K562 (cell line): ENCODE measurements around the gene NT5DC2. TPM values are rescaled to one million over a fixed set of nuclear protein-coding genes. Genes with fewer than 3 reads are reported as not detected.

Source experiments
- ATAC-seq: fragments of 200-7000 bp; cut with Tn5 transposase; 3 replicates; pipeline ENCODE4 v1.9.1; 2020; ENCODE audit warnings: moderate library complexity
- BruUV-seq: library from RNA; stranded (reverse); fragments of 400-500 nt; replicated peaks from 2 replicates; lab custom pipeline; 2021; lab: Mats Ljungman, UMichigan
- CTCF ChIA-PET: fragments of 300-600 bp; formaldehyde crosslinking; extraction: SDS; loops from one replicate; lab custom pipeline; 2021; ENCODE audit warnings: low intra/inter-chr PET ratio; lab: Yijun Ruan, JAX
- POLR2A ChIA-PET: fragments of 300-600, 350-650 bp; sonication (Branson Sonifier 250); formaldehyde crosslinking; extraction: SDS; loops from one replicate; lab custom pipeline; 2021; ENCODE audit warnings: antibody characterized with exemption, inconsistent platforms; lab: Yijun Ruan, JAX
- DNase-seq, 4 experiments: peaks; one replicate each; pipeline versions ENCODE4 v3.0.0 to v3.0.0-alpha.2; 2011 to 2018; ENCODE audit warnings: low spot score in 3 of 4, mixed read lengths in 3 of 4; ENCODE audit errors: extremely low read depth in 1 of 4
- FAIRE-seq: peaks from 2 replicates; lab custom pipeline; 2011; peaks lifted over from hg19 to GRCh38; lab: Jason Lieb, UNC
- H2AFZ ChIP-seq: 2 replicates; pipeline ENCODE4 v1.6.0; 2011; ENCODE audit warnings: low read depth, low read length, control low read depth, inconsistent platforms
- H3K27ac ChIP-seq: fragments of 200-600 bp; 3 replicates; pipeline ENCODE4 v1.8.0; 2011; ENCODE audit warnings: low read depth, mild to moderate bottlenecking, control low read depth, inconsistent platforms, low read length, moderate library complexity, mixed read lengths; ENCODE audit errors: extremely low read depth
- H3K27me3 ChIP-seq, 2 experiments: fragments of 300-600 bp in 1 of 2; 2 replicates in 1 of 2; 3 replicates in 1 of 2; pipeline versions ENCODE4 v1.6.0 to v1.8.0; 2011; ENCODE audit warnings: inconsistent platforms in 2 of 2, low read length in 2 of 2, mild to moderate bottlenecking in 1 of 2, mixed read lengths in 1 of 2, moderate library complexity in 1 of 2; ENCODE audit not compliant: control insufficient read depth in 2 of 2, insufficient read depth in 2 of 2
- H3K36me3 ChIP-seq: fragments of 300-600 bp; 3 replicates; pipeline ENCODE4 v1.8.0; 2011; ENCODE audit warnings: mild to moderate bottlenecking, low read length, inconsistent platforms; ENCODE audit not compliant: control insufficient read depth, insufficient read depth
- H3K4me1 ChIP-seq, 2 experiments: fragments of 200-600 bp in 1 of 2; replicated peaks in 1 of 2; 2 replicates in 1 of 2; 3 replicates in 1 of 2; pipeline versions ENCODE4 v1.5.1 to v1.8.0; 2011; ENCODE audit warnings: inconsistent platforms in 2 of 2, low read length in 2 of 2, mild to moderate bottlenecking in 1 of 2, mixed read lengths in 1 of 2, moderate library complexity in 1 of 2; ENCODE audit not compliant: control insufficient read depth in 2 of 2, insufficient read depth in 2 of 2
- H3K4me2 ChIP-seq: 2 replicates; pipeline ENCODE4 v1.6.1; 2011; ENCODE audit warnings: low read length, control low read depth, inconsistent platforms, mixed read lengths; ENCODE audit not compliant: insufficient read depth
- H3K4me3 ChIP-seq: fragments of 200-600 bp; sonication (generic), shearing (Covaris generic); 2 replicates; pipeline ENCODE4 v1.5.1; 2016; ENCODE audit warnings: control low read depth, inconsistent platforms
- H3K79me2 ChIP-seq: fragments of 200-600 bp; 3 replicates; pipeline ENCODE4 v1.8.0; 2011; ENCODE audit warnings: low read length, inconsistent platforms; ENCODE audit not compliant: control insufficient read depth, insufficient read depth
- H3K9ac ChIP-seq, 2 experiments: 2 replicates each; pipeline versions ENCODE4 v1.6.0 to v1.6.1; 2011; ENCODE audit warnings: low read depth in 2 of 2, low read length in 2 of 2, control low read depth in 1 of 2, inconsistent platforms in 1 of 2, mild to moderate bottlenecking in 1 of 2, mixed read lengths in 1 of 2; ENCODE audit not compliant: insufficient read depth in 1 of 2
- H3K9me1 ChIP-seq: one replicate; pipeline ENCODE4 v1.6.0; 2011; ENCODE audit warnings: inconsistent platforms, mild to moderate bottlenecking, low read length, moderate library complexity; ENCODE audit not compliant: control insufficient read depth, insufficient read depth
- H3K9me3 ChIP-seq: replicated peaks from 2 replicates; pipeline ENCODE4 v1.5.1; 2011; ENCODE audit warnings: low read depth, low read length, inconsistent platforms; ENCODE audit not compliant: control insufficient read depth, insufficient read depth
- H4K20me1 ChIP-seq: replicated peaks from 2 replicates; pipeline ENCODE4 v1.6.1; 2011; ENCODE audit warnings: low read length, inconsistent platforms, mixed read lengths; ENCODE audit not compliant: control insufficient read depth, insufficient read depth
- EGR1 ChIP-seq: fragments of 450-650 bp; conservative IDR thresholded peaks from 2 replicates; pipeline ENCODE4 v1.6.1; 2017; ENCODE audit warnings: mild to moderate bottlenecking
- PHF20 ChIP-seq: fragments of 450-650 bp; IDR thresholded peaks from 2 replicates; pipeline ENCODE4 v1.6.1; 2018; ENCODE audit not compliant: partially characterized antibody
- SLC30A9 ChIP-seq: fragments of 250-450 bp; sonication (Bioruptor Pico); IDR thresholded peaks from 2 replicates; pipeline ENCODE4 v1.8.0; 2022; ENCODE audit warnings: mild to moderate bottlenecking, moderate library complexity
- USF1 ChIP-seq: sonication (generic); formaldehyde crosslinking; IDR thresholded peaks from 2 replicates; pipeline ENCODE4 v1.9.0; 2022; ENCODE audit warnings: mild to moderate bottlenecking, missing genetic modification reagents
- WHSC1 ChIP-seq: IDR thresholded peaks from one replicate; pipeline ENCODE4 v1.6.1; 2012; ENCODE audit warnings: low read length, control low read depth, inconsistent platforms
- YY1 ChIP-seq, 3 experiments: IDR thresholded peaks; 2 replicates each; pipeline ENCODE4 v1.6.1; 2011; ENCODE audit warnings: low read length in 2 of 3, mild to moderate bottlenecking in 2 of 3, moderate library complexity in 2 of 3, borderline replicate concordance in 1 of 3, control low read depth in 1 of 3, low read depth in 1 of 3; ENCODE audit not compliant: insufficient read depth in 3 of 3, insufficient replicate concordance in 2 of 3, control insufficient read depth in 1 of 3, insufficient read length in 1 of 3; ENCODE audit errors: extremely low read depth in 1 of 3
- ZBTB33 ChIP-seq: sonication (generic); formaldehyde crosslinking; IDR thresholded peaks from 2 replicates; pipeline ENCODE4 v1.8.1; 2023; ENCODE audit warnings: mild to moderate bottlenecking, missing genetic modification reagents
- WGBS: fragments of 100-300 bp; shearing (Covaris generic); methylation state at CpG from one replicate; pipeline ENCODE4 v1.1.6; 2016; ENCODE audit warnings: low coverage, mixed read lengths; ENCODE audit not compliant: insufficient coverage; ENCODE audit errors: missing lambda C conversion rate; 5-methylcytosine and 5-hydroxymethylcytosine counted together
- in situ Hi-C: fragments of 300-500 bp; cut with MboI; formaldehyde crosslinking; loops from 4 replicates; pipeline ENCODE4 v1.15.0; 2018; ENCODE audit warnings: inconsistent platforms, mixed read lengths
- intact Hi-C: fragments of 100-400 bp; cut with micrococcal nuclease; formaldehyde crosslinking; loops from 2 replicates; pipeline ENCODE4 v1.14.2; 2022
- polyA plus RNA-seq, 8 experiments: library from polyadenylated mRNA; depleted of rRNA in 4 of 8; stranded (reverse) in 5 of 8; unstranded in 3 of 8; fragments of >200 nt; fragmentation: Nextera tagmentation in 2 of 8; fragmentation: Illumina TruSeq in 1 of 8; extraction: Ambion mirVana in 2 of 8; extraction: Trizol in 1 of 8; gene quantifications; 2 replicates each; pipeline versions ENCODE4 v1.2.1 to v1.2.3, GENCODE V29; 2011 to 2014; ENCODE audit warnings: inconsistent platforms in 1 of 8, missing spikeins in 1 of 8
- total RNA-seq, 7 experiments: library from RNA; depleted of rRNA in 6 of 7; stranded (reverse); fragments of >200 nt in 6 of 7; fragmentation: Illumina TruSeq in 2 of 7; extraction: Trizol in 2 of 7; gene quantifications; 2 replicates each; pipeline versions ENCODE4 v1.2.1 to v1.2.3, GENCODE V29; 2011 to 2021; ENCODE audit warnings: low replicate concordance in 1 of 7

The NT5DC2 gene
- total and polyA plus RNA-seq, 9 of the 15 experiments (the other 6 are each of a cell fraction or from before 2014, with no cell fraction given), result 25.6 to 168 (median 122) TPM

- Histone ChIP-seq H3K79me2 (no peaks in the 10 kb centered on the region), H3K4me2 (no peak overlapping the region; the same call in 1 of the 2 replicates), H3K4me3 (no peak overlapping the region), H3K9me1 (no peaks in the 10 kb centered on the region), H3K9me3 (no peaks in the 10 kb centered on the region), H3K27me3 (peaks cover 0 to 37% of the 10 kb centered on the region in 2 experiments; a peak in 2 of 5 replicates), H4K20me1 (no peaks in the 10 kb centered on the region), H3K9ac (no peak overlapping the region), H3K27ac (no peak overlapping the region), H3K4me1 (peaks cover 0 to 39% of the 10 kb centered on the region in 2 experiments; a peak in 4 of 5 replicates), H2AFZ (no peak overlapping the region), H3K36me3 (no peaks in the 10 kb centered on the region)
- no peak; the same call in 2 of the 3 replicates for ATAC-seq
- TF ChIP-seq USF1 (CRISPR knock-in tag) (peak; percentile 53), PHF20 (no peak), YY1 (IDR thresholded peaks at IDR 0.05; ENCODE audit: borderline replicate concordance in 1 of 3, control insufficient read depth in 1 of 3, extremely low read depth in 1 of 3, insufficient read depth in 3 of 3, insufficient read length in 1 of 3, insufficient replicate concordance in 2 of 3, low read depth in 1 of 3, low read length in 2 of 3) (peak in 2 of 3 experiments; percentile 68 to 83), EGR1 (0 out of 2 replicates have a peak, but pooled peaks have one; percentile 9), ZBTB33 (CRISPR knock-in tag) (no peak), WHSC1 (no peak), SLC30A9 (CRISPR knock-in tag) (no peak)
- ChIA-PET POLR2A (interaction anchor here (0.6 to 1.0 kb wide), 2 partner anchors 17 to 23 kb away, joined by 3 read pairs; no protein-coding TSS in a partner anchor), CTCF (no interaction called here)
- no peak for FAIRE-seq
- in situ Hi-C loops (no loop called here), intact Hi-C loops (no loop called here)
- DNase-seq, result peak in 2 of 4 experiments; percentile 31 to 32
- no TSS peak for BruUV-seq
- WGBS, result 2% methylated on average over 11 of the region's 17 CpGs
Observed at GRCh38 chr3:52512727-52513126, 20.9 kb downstream of the NT5DC2 start.
